Kidney epithelial cell (primary cell): Measurements from ENCODE around the gene APOC3. TPM values are rescaled to one million over a fixed set of nuclear protein-coding genes. Genes with fewer than 3 reads are reported as not detected.

Experiments
- DNase-seq: peaks from one replicate; pipeline ENCODE4 v3.0.0-alpha.2; 2010; ENCODE audit warnings: low read depth
- H3K27me3 ChIP-seq: 2 replicates; pipeline ENCODE4 v1.6.0; 2011; ENCODE audit warnings: low read length; ENCODE audit not compliant: control insufficient read depth, insufficient read depth
- H3K36me3 ChIP-seq: 2 replicates; pipeline ENCODE4 v1.5.1; 2011; ENCODE audit warnings: low read length; ENCODE audit not compliant: control insufficient read depth, insufficient read depth
- H3K4me3 ChIP-seq: 2 replicates; pipeline ENCODE4 v1.5.1; 2011; ENCODE audit warnings: low read depth, mild to moderate bottlenecking, control low read depth, low read length
- CTCF ChIP-seq: IDR thresholded peaks from 2 replicates; pipeline ENCODE4 v1.5.1; 2011; ENCODE audit warnings: mild to moderate bottlenecking, moderate library complexity, low read length, control low read depth, inconsistent platforms; ENCODE audit not compliant: insufficient read depth, poor library complexity, severe bottlenecking
- total RNA-seq: library from RNA; depleted of rRNA; stranded (reverse); fragments of >200 nt; gene quantifications from 2 replicates; pipeline ENCODE4 v1.2.3, GENCODE V29; 2015

APOC3 gene
- total RNA-seq, 1 donor from 2014 or later = not detected

DNA sequence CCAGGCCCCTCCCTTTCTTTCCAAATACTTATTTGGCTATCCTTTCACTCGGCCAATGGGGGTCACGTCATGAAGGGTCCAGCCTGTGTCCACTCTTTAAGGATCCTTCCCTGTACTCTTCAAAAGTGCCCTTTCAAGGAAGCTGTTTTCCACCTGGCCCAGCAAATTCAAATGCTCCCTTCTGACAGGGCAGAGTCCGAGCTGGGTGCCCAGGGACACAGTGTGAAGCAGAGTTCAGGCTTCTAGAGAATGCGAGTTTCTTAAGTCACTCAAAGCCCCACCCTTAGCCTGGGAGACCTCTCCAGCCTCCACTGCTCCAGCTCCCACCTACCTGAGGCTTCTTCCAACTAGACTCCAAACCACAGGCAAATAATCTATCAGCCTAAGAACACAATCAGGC, 13.2 kb downstream of the APOC3 start:
- Histone ChIP-seq H3K4me3 (no peak overlapping the region), H3K27me3 (no peaks in the 10 kb centered on the region), H3K36me3 (peaks cover 3% of the 10 kb centered on the region)
- no peak for TF ChIP-seq CTCF
- no peak for DNase-seq

DNA sequence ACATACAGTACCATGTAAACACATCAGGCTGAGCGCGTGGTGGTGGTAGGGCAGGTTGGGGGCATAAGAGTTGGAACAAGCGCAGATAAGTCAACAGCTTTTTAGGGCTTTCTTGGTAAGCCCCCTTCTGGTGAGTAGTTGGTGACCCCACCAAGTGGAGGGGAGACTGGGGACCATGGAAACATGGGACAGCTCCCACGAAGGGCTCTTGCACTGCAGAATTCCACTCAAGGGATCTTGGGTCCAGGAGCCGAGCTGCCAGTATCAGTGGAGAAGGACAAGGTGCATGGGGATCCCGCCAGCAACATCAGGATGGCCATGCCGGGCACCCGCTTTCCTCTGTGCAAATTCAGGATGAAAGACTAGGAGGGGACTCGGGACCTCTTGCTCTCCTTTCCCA, 14.0 kb downstream of the APOC3 start:
- no peak for TF ChIP-seq CTCF
- peaks cover 3% of the 10 kb centered on the region for H3K36me3 ChIP-seq

GRCh38 chr11:116844722-116845121, 15.0 kb downstream of the APOC3 start:
- H3K27me3 ChIP-seq = no peaks in the 10 kb centered on the region
- TF ChIP-seq CTCF = no peak
- H3K36me3 ChIP-seq = peaks cover 3% of the 10 kb centered on the region
- no peak overlapping the region for H3K4me3 ChIP-seq
- no peak for DNase-seq

More for the DNA sequence above, 14.0 kb downstream of the APOC3 start:
- H3K27me3 ChIP-seq = no peaks in the 10 kb centered on the region
- H3K4me3 ChIP-seq = no peak overlapping the region
- DNase-seq = no peak

- Histone ChIP-seq H3K4me3 (no peak overlapping the region), H3K36me3 (peaks cover 3% of the 10 kb centered on the region), H3K27me3 (no peaks in the 10 kb centered on the region)
- TF ChIP-seq CTCF = no peak
- DNase-seq = no peak
Observed at GRCh38 chr11:116847612-116848011, 17.9 kb downstream of the APOC3 start.

DNA sequence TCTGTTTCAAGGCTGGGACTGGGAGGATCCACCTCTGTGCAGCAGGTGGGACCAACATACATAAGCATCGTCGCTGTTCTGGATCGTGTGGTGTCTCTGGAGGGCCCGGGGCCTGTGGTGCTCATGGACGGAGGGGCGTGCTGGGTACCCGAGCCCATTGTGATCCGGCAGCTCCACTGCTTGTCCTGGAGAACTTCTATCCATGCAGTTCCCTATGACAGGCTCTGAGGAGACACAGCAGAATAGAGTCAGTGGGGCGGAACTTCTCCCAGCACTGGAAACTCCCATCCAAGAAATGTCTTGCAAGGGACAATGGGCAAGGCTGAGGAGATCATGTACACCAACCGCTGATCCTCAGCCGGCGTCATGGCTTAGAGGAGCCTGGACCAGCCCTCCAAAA, 19.4 kb downstream of the APOC3 start:
- TF ChIP-seq CTCF = no peak
- Histone ChIP-seq H3K36me3 (peaks cover 3% of the 10 kb centered on the region), H3K27me3 (no peaks in the 10 kb centered on the region), H3K4me3 (no peak overlapping the region)
- DNase-seq = no peak

DNA sequence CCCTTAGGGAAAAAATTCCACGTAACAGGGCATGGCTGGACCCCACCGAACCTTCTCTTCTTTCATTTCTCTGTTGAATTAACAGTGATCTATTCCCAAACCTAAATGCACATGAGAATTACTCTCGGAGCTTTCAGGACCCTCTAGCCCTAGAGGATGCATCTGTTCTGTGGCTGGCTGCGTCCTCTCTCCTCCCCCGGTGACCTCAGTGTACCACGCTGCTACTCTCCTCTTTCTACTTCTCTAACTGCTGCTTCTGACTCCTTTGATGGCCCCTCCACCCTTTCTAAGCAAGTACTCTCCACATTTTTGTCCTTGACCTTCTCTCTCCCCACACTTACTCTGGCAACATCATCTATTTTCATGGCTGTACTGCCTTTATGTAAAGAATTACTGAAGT, 19.8 kb downstream of the APOC3 start:
- Histone ChIP-seq H3K36me3 (peaks cover 3% of the 10 kb centered on the region), H3K4me3 (no peak overlapping the region), H3K27me3 (no peaks in the 10 kb centered on the region)
- TF ChIP-seq CTCF = no peak
- no peak for DNase-seq
